Anterior cingulate cortex (tissue), 58 donors: ENCODE results near the gene MRPL17.
"Not testable (repeated sequence)": the region's sequence is repeated elsewhere in the genome, so short reads cannot be mapped to it uniquely, and the experiment has no call there.

Experiments
- DNase-seq, 58 donors: peaks; one replicate each; lab custom pipeline; 2025; lab: John Stamatoyannopoulos, UW

MRPL17 gene

GRCh38 chr11:6682936-6683861, at the start of gene MRPL17:
TSS of gene MRPL17 (minus strand) at chr11:6683340. CDS start at chr11:6683296, 44 bp downstream.
- DNase-seq: peak; percentile 90 to 99 (median 98)

GRCh38 chr11:6727971-6728760, 45.0 kb upstream of the MRPL17 start:
- DNase-seq: no peak

GRCh38 chr11:6725386-6725896, 42.3 kb upstream of the MRPL17 start:
- DNase-seq: no peak

GRCh38 chr11:6724013-6724412, 40.9 kb upstream of the MRPL17 start:
- DNase-seq: no peak

- no peak for DNase-seq
Measured at GRCh38 chr11:6721343-6721742, 38.2 kb upstream of the MRPL17 start.

- no peak for DNase-seq
Measured at GRCh38 chr11:6719576-6719975, 36.4 kb upstream of the MRPL17 start.

- DNase-seq: no peak
Measured at GRCh38 chr11:6717426-6717825, 34.3 kb upstream of the MRPL17 start.

GRCh38 chr11:6711552-6711951, 28.4 kb upstream of the MRPL17 start:
- peak in 1 of 58 donors; percentile 2 for DNase-seq

- no peak for DNase-seq
Measured at GRCh38 chr11:6708876-6709275, 25.7 kb upstream of the MRPL17 start.

GRCh38 chr11:6705905-6706535, 22.9 kb upstream of the MRPL17 start:
- peak in 15 of 58 donors; percentile 1 to 41 (median 7) for DNase-seq

- DNase-seq: peak in 51 of 58 donors; percentile 3 to 80 (median 35)
Measured at GRCh38 chr11:6703247-6704063, 20.3 kb upstream of the MRPL17 start.

- not testable (repeated sequence) for DNase-seq
Measured at GRCh38 chr11:6701955-6702354, 18.8 kb upstream of the MRPL17 start.

GRCh38 chr11:6695377-6695776, 12.2 kb upstream of the MRPL17 start:
- no peak for DNase-seq

GRCh38 chr11:6694229-6694535, 11.0 kb upstream of the MRPL17 start:
- no peak for DNase-seq

- DNase-seq: no peak
Measured at GRCh38 chr11:6693342-6694228, 10.4 kb upstream of the MRPL17 start.

GRCh38 chr11:6692128-6692527, 9.0 kb upstream of the MRPL17 start:
- no peak for DNase-seq

- not testable (repeated sequence) for DNase-seq
Measured at GRCh38 chr11:6690431-6691132, 7.4 kb upstream of the MRPL17 start.

GRCh38 chr11:6687876-6688275, 4.7 kb upstream of the MRPL17 start:
- no peak for DNase-seq
